Urinary bladder (tissue), 2 donors: ENCODE measurements around the gene CLPTM1. TPM values are rescaled to one million over a fixed set of nuclear protein-coding genes. Genes with fewer than 3 reads are reported as not detected.

Source experiments
- polyA plus RNA-seq: library from polyadenylated mRNA; stranded (reverse); fragments of 200-250 nt; gene quantifications from one replicate; pipeline ENCODE4 v1.2.3, GENCODE V29; 2013
- total RNA-seq: library from RNA; depleted of rRNA; stranded (reverse); fragments of >200 nt; gene quantifications from one replicate; pipeline ENCODE4 v1.2.3, GENCODE V29; 2014
- donor health status: healthy.

CLPTM1 gene
- total and polyA plus RNA-seq, 2 donors: 27.3 to 104 TPM

Other genes starting within 250 kb of the CLPTM1 start
- 2.5 TPM for gene BCL3, start 206.7 kb upstream of the CLPTM1 start, total RNA-seq
- 93.0 TPM for gene BCL3, start 206.7 kb upstream of the CLPTM1 start, polyA plus RNA-seq
- gene CBLC, start 177.5 kb upstream of the CLPTM1 start, total RNA-seq: 4.7 TPM
- 6.1 TPM for gene CBLC, start 177.5 kb upstream of the CLPTM1 start, polyA plus RNA-seq
- 35.3 TPM for gene BCAM, start 146.3 kb upstream of the CLPTM1 start, total RNA-seq
- gene BCAM, start 146.3 kb upstream of the CLPTM1 start, polyA plus RNA-seq: 77.4 TPM
- 27.4 TPM for gene NECTIN2, start 109.1 kb upstream of the CLPTM1 start, total RNA-seq
- 50.2 TPM for gene NECTIN2, start 109.1 kb upstream of the CLPTM1 start, polyA plus RNA-seq
- gene TOMM40, start 64.1 kb upstream of the CLPTM1 start, total RNA-seq: 17.8 TPM
- gene TOMM40, start 64.1 kb upstream of the CLPTM1 start, polyA plus RNA-seq: 39.3 TPM
- gene APOE, start 49.6 kb upstream of the CLPTM1 start, total RNA-seq: 28.2 TPM
- 60.5 TPM for gene APOE, start 49.6 kb upstream of the CLPTM1 start, polyA plus RNA-seq
- 3.5 TPM for gene APOC1, start 40.8 kb upstream of the CLPTM1 start, total RNA-seq
- 26.9 TPM for gene APOC1, start 40.8 kb upstream of the CLPTM1 start, polyA plus RNA-seq
- gene APOC4, start 13.1 kb upstream of the CLPTM1 start, total RNA-seq: not detected
- gene APOC4, start 13.1 kb upstream of the CLPTM1 start, polyA plus RNA-seq: not detected
- not detected for gene APOC2, start 9.3 kb upstream of the CLPTM1 start, total RNA-seq
- 1.6 TPM for gene APOC2, start 9.3 kb upstream of the CLPTM1 start, polyA plus RNA-seq
- gene RELB, start 46.1 kb downstream of the CLPTM1 start, total RNA-seq: 2.6 TPM
- 8.9 TPM for gene RELB, start 46.1 kb downstream of the CLPTM1 start, polyA plus RNA-seq
- 11.2 TPM for gene CLASRP, start 83.7 kb downstream of the CLPTM1 start, total RNA-seq
- 45.6 TPM for gene CLASRP, start 83.7 kb downstream of the CLPTM1 start, polyA plus RNA-seq
- gene ZNF296, start 121.1 kb downstream of the CLPTM1 start, total RNA-seq: 0.42 TPM
- 0.65 TPM for gene ZNF296, start 121.1 kb downstream of the CLPTM1 start, polyA plus RNA-seq
- 10.4 TPM for gene GEMIN7, start 123.9 kb downstream of the CLPTM1 start, total RNA-seq
- gene GEMIN7, start 123.9 kb downstream of the CLPTM1 start, polyA plus RNA-seq: 23.6 TPM
- 16.8 TPM for gene PPP1R37, start 137.8 kb downstream of the CLPTM1 start, total RNA-seq
- gene PPP1R37, start 137.8 kb downstream of the CLPTM1 start, polyA plus RNA-seq: 31.6 TPM
- 0.58 TPM for gene NKPD1, start 205.6 kb downstream of the CLPTM1 start, total RNA-seq
- gene NKPD1, start 205.6 kb downstream of the CLPTM1 start, polyA plus RNA-seq: 0.37 TPM
- 7.1 TPM for gene TRAPPC6A, start 222.9 kb downstream of the CLPTM1 start, total RNA-seq
- 46.1 TPM for gene TRAPPC6A, start 222.9 kb downstream of the CLPTM1 start, polyA plus RNA-seq
- gene BLOC1S3, start 223.4 kb downstream of the CLPTM1 start, total RNA-seq: 3.9 TPM
- gene BLOC1S3, start 223.4 kb downstream of the CLPTM1 start, polyA plus RNA-seq: 9.3 TPM